Tibial nerve (tissue), 4 donors: Measurements from ENCODE around the gene LIN7A. TPM values are rescaled to one million over a fixed set of nuclear protein-coding genes. Genes with fewer than 3 reads are reported as not detected.

ENCODE experiments used
- DNase-seq, 2 donors: peaks; one replicate each; pipeline ENCODE4 v3.0.0-alpha.2; 2019; ENCODE audit warnings: low spot score in 2 of 2
- H3K27ac ChIP-seq, 4 donors: fragments of 200-600 bp; sonication (generic) in 3 of 4; one replicate each; pipeline ENCODE4 v1.5.1; 2017 to 2019; ENCODE audit warnings: mild to moderate bottlenecking in 1 of 4
- H3K27me3 ChIP-seq, 2 donors: fragments of 200-600 bp; sonication (generic) in 1 of 2; one replicate each; pipeline versions ENCODE4 v1.5.1 to v1.6.0; 2017 to 2019
- H3K36me3 ChIP-seq, 3 donors: fragments of 200-600 bp; sonication (generic); one replicate each; pipeline ENCODE4 v1.5.1; 2018 to 2019
- H3K4me1 ChIP-seq, 4 donors: fragments of 200-600 bp; sonication (generic) in 3 of 4; one replicate each; pipeline ENCODE4 v1.5.1; 2017 to 2019
- H3K4me3 ChIP-seq, 4 donors: fragments of 200-600 bp; sonication (generic) in 3 of 4; one replicate each; pipeline ENCODE4 v1.5.1; 2017 to 2019; ENCODE audit warnings: mild to moderate bottlenecking in 1 of 4, moderate library complexity in 1 of 4
- H3K9me3 ChIP-seq, 4 donors: fragments of 200-600 bp; sonication (generic) in 3 of 4; one replicate each; pipeline ENCODE4 v1.5.1; 2017 to 2019
- CTCF ChIP-seq, 5 experiments: fragments of 200-600 bp in 3 of 5; fragments of 450-650 bp in 2 of 5; sonication (generic) in 3 of 5; IDR thresholded peaks; one replicate each; pipeline ENCODE4 v1.5.1; 2016 to 2019; ENCODE audit warnings: antibody characterized with exemption in 5 of 5, mild to moderate bottlenecking in 3 of 5, moderate library complexity in 2 of 5
- EP300 ChIP-seq, 2 donors: sonication (generic); formaldehyde crosslinking; IDR thresholded peaks; one replicate each; pipeline ENCODE4 v1.6.1; 2017; ENCODE audit warnings: antibody characterized with exemption in 2 of 2, mild to moderate bottlenecking in 1 of 2
- POLR2A ChIP-seq, 2 donors: fragments of 450-650 bp; IDR thresholded peaks; one replicate each; pipeline ENCODE4 v1.6.1; 2017; ENCODE audit warnings: antibody characterized with exemption in 2 of 2, mild to moderate bottlenecking in 2 of 2, moderate library complexity in 2 of 2
- WGBS, 2 donors: methylation state at CpG; one replicate each; pipeline ENCODE4 v1.1.5; 2018; 5-methylcytosine and 5-hydroxymethylcytosine counted together
- total RNA-seq, 4 donors: library from RNA; depleted of rRNA; stranded (reverse); fragments of >200 nt; gene quantifications; one replicate each; pipeline ENCODE4 v1.1.0, GENCODE V29; 2016

LIN7A gene
- total RNA-seq, 4 donors from 2014 or later = 6.5 to 16.8 (median 7.9) TPM

GRCh38 chr12:80868576-80868975 lies 69.2 kb downstream of the LIN7A start:
- no peak for DNase-seq
- no peak for TF ChIP-seq POLR2A (IDR thresholded peaks at IDR 0.05)
- TF ChIP-seq EP300 (IDR thresholded peaks at IDR 0.05) = no peak
- TF ChIP-seq CTCF (IDR thresholded peaks at IDR 0.05) = no peak
- 91 to 93% methylated on average over 1 of the region's 1 CpG for WGBS, 2 donors
- Histone ChIP-seq H3K4me3 (no peak overlapping the region), H3K36me3 (no peaks in the 10 kb centered on the region), H3K9me3 (no peaks in the 10 kb centered on the region), H3K27me3 (no peaks in the 10 kb centered on the region), H3K4me1 (peaks cover 0 to 9% (median 0%) of the 10 kb centered on the region in 4 donors), H3K27ac (no peak overlapping the region)

GRCh38 chr12:80867941-80868340 lies 69.8 kb downstream of the LIN7A start:
- H3K27me3 ChIP-seq = no peaks in the 10 kb centered on the region
- H3K4me1 ChIP-seq = peaks cover 0 to 9% (median 0%) of the 10 kb centered on the region in 4 donors
- no peak for DNase-seq
- 58 to 75% methylated on average over 3 of the region's 3 CpGs for WGBS, 2 donors
- H3K27ac ChIP-seq = no peak overlapping the region
- no peak for TF ChIP-seq POLR2A (IDR thresholded peaks at IDR 0.05)
- TF ChIP-seq CTCF (IDR thresholded peaks at IDR 0.05) = no peak
- no peak for TF ChIP-seq EP300 (IDR thresholded peaks at IDR 0.05)
- no peaks in the 10 kb centered on the region for H3K9me3 ChIP-seq
- no peaks in the 10 kb centered on the region for H3K36me3 ChIP-seq
- no peak overlapping the region for H3K4me3 ChIP-seq

- Histone ChIP-seq H3K4me1 (peaks cover 0 to 9% (median 0%) of the 10 kb centered on the region in 4 donors), H3K36me3 (no peaks in the 10 kb centered on the region), H3K27ac (peak overlapping the region in 1 of 4 donors; percentile 14), H3K4me3 (no peak overlapping the region), H3K27me3 (no peaks in the 10 kb centered on the region), H3K9me3 (no peaks in the 10 kb centered on the region)
- TF ChIP-seq EP300 (IDR thresholded peaks at IDR 0.05) (no peak), POLR2A (IDR thresholded peaks at IDR 0.05) (no peak)
- DNase-seq = no peak
- 48 to 60% methylated on average over 4 of the region's 4 CpGs for WGBS, 2 donors
These were observed 73.5 kb downstream of the LIN7A start for GRCh38 chr12:80864046-80864735.

GRCh38 chr12:80862531-80862930 lies 75.2 kb downstream of the LIN7A start:
- Histone ChIP-seq H3K4me3 (no peak overlapping the region), H3K4me1 (peaks cover 0 to 9% (median 0%) of the 10 kb centered on the region in 4 donors), H3K27me3 (no peaks in the 10 kb centered on the region), H3K27ac (no peak overlapping the region), H3K36me3 (no peaks in the 10 kb centered on the region), H3K9me3 (no peaks in the 10 kb centered on the region)
- 80 to 89% methylated on average over 4 of the region's 4 CpGs for WGBS, 2 donors
- no peak for TF ChIP-seq POLR2A (IDR thresholded peaks at IDR 0.05)
- no peak for TF ChIP-seq EP300 (IDR thresholded peaks at IDR 0.05)
- no peak for TF ChIP-seq CTCF (IDR thresholded peaks at IDR 0.05)
- DNase-seq = no peak

GRCh38 chr12:80861641-80862378 lies 75.9 kb downstream of the LIN7A start:
- WGBS, 2 donors = 44 to 92% methylated on average over 2 of the region's 2 CpGs
- H3K27me3 ChIP-seq = no peaks in the 10 kb centered on the region
- H3K27ac ChIP-seq = no peak overlapping the region
- TF ChIP-seq POLR2A (IDR thresholded peaks at IDR 0.05) (no peak), CTCF (IDR thresholded peaks at IDR 0.05) (no peak), EP300 (IDR thresholded peaks at IDR 0.05) (no peak)
- peaks cover 0 to 9% (median 0%) of the 10 kb centered on the region in 4 donors for H3K4me1 ChIP-seq
- no peak overlapping the region for H3K4me3 ChIP-seq
- no peaks in the 10 kb centered on the region for H3K36me3 ChIP-seq
- DNase-seq = no peak
- H3K9me3 ChIP-seq = no peaks in the 10 kb centered on the region
